Mononuclear cell (primary cell): ENCODE data around the gene ZP1. TPM values are rescaled to one million over a fixed set of nuclear protein-coding genes. Genes with fewer than 3 reads are reported as not detected.
"Not testable (repeated sequence)": the region's sequence is repeated elsewhere in the genome, so short reads cannot be mapped to it uniquely, and the experiment has no call there.

Source experiments
- H3K27me3 ChIP-seq: 2 replicates; pipeline ENCODE4 v1.6.0; 2011; ENCODE audit warnings: low read length, control low read depth; ENCODE audit not compliant: insufficient read depth
- H3K4me1 ChIP-seq: 2 replicates; pipeline ENCODE4 v1.5.1; 2011; ENCODE audit warnings: mild to moderate bottlenecking, low read length, control low read depth; ENCODE audit not compliant: insufficient read depth
- H3K4me3 ChIP-seq: 2 replicates; pipeline ENCODE4 v1.5.1; 2011; ENCODE audit warnings: mild to moderate bottlenecking, low read length, moderate library complexity
- H3K9me3 ChIP-seq: 2 replicates; pipeline ENCODE4 v1.5.1; 2011; ENCODE audit warnings: low read depth, mild to moderate bottlenecking, control low read depth, low read length
- total RNA-seq: library from RNA; depleted of rRNA; stranded (reverse); fragments of >200 nt; gene quantifications from one replicate; pipeline ENCODE4 v1.2.3, GENCODE V29; 2012

The ZP1 gene
- total RNA-seq, 1 donor = not detected

DNA sequence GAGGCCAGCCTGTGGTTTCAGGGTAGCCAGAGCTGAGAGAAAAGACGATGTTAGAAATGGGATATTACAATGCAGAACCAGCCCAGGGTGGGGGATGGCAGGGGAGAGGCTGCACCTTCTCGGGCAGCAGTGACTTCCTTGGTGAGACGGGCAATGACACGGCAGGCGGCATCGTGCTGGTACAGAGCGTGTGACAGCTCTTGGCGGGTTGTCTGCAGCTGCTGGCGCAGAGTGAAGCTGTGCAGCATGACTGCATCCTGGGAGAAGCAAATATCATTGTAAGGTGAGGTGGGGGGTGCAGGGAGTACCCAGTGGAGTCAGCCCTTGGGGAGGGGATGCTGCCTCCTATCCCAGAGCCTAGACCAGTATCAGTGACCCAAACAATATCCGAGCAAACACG, 35.3 kb downstream of the ZP1 start:
- Histone ChIP-seq H3K27me3 (no peaks in the 10 kb centered on the region), H3K4me1 (peaks cover 28% of the 10 kb centered on the region), H3K9me3 (no peaks in the 10 kb centered on the region), H3K4me3 (no peak overlapping the region)

DNA sequence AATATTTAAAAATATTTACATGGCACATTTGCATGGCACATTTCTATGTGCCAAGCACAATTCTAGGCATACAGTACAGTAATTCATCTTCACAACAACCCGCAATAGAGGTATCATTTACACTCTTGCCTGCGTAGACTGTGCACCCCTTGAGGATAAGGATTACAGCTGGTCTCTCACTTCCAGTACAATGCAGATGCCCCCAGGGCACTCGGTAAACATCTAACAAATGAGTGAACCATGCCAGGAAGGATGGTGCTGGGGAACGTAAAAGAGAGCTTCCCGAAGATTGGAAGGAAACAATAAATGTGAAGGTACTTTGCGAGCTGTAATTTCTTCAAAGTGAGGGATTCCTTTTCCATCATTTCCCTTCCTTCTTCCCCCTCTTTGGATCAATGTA, 37.7 kb downstream of the ZP1 start:
- Histone ChIP-seq H3K4me3 (no peak overlapping the region), H3K4me1 (peaks cover 38% of the 10 kb centered on the region), H3K27me3 (no peaks in the 10 kb centered on the region), H3K9me3 (no peaks in the 10 kb centered on the region)

DNA sequence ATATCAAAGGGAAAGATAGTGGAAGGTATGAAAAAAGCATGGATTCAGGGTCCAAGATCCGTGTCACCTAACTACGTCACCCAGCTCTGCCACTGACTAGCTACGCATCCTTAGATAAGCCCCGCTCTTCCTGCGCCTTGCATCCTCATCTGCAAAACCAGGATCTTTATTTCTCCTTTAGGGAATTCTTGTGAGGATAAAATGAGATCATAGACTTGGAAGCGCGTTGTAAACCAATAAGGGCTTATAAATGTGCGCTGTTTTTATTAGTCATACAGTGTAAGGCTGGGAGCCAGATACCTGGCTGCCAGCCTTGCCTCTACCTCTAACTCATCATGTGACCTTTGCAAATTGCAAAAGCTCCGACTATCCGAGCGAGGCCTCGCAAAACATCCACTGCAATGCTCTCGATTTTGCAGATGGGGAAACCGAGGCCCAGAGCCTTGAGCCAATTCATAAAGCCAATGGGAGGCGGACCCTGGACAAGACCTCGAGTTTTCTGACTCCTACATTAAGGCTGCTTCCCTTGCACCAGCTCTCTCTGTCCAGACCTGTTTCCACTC, 38.3 kb downstream of the ZP1 start:
- Histone ChIP-seq H3K9me3 (no peaks in the 10 kb centered on the region), H3K4me1 (peaks cover 44% of the 10 kb centered on the region), H3K4me3 (peak overlapping the region; percentile 77), H3K27me3 (no peaks in the 10 kb centered on the region)

DNA sequence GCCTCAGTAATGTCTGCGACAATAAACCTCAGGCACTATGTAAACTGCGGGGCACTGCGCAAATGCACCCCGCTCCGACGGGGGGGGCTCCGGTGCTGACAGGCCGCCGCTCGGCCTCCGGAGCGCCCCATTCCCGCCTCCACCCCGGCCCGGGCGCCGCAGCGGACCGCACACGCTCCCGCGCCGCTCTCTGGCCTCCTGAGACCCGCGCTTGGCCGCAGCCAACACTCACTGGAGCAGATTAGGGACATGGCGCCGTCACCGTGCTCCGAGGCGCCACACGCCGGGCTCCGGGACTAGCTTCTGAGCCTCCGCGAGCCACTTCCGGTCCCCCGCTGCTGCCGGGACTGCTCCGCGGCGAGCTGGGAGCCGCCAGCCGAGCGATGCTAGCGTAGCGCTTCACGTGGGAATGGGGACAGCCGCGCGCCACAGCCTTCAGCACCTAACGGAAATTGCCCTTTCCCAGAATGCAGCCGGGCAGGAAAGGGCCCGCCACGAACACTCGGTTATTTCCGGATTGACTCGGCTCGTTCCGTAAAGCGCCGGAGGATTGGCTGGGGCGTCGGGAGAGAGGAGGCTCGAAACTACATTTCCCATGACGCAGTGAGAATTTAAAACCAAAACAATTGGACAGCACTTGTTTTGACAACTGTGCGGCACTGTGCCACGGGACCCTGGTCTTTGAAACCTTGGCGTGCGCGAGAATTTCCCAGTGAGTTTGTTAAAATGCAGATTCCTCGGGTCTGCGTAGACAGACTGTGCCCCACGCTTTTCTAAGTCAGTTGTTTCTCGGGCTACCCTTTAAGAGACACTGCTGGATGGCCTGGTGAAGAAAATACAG, 39.0 kb downstream of the ZP1 start, which contains the start of gene PRPF19:
PRPF19 (minus strand) TSS at position 454 of the 841 bp plus-strand sequence; CDS start at position 251, 203 bp downstream.
- no peaks in the 10 kb centered on the region for H3K9me3 ChIP-seq
- no peaks in the 10 kb centered on the region for H3K27me3 ChIP-seq
- peaks cover 51% of the 10 kb centered on the region for H3K4me1 ChIP-seq
- H3K4me3 ChIP-seq = peak within 1 kb of the TSS; percentile 77

DNA sequence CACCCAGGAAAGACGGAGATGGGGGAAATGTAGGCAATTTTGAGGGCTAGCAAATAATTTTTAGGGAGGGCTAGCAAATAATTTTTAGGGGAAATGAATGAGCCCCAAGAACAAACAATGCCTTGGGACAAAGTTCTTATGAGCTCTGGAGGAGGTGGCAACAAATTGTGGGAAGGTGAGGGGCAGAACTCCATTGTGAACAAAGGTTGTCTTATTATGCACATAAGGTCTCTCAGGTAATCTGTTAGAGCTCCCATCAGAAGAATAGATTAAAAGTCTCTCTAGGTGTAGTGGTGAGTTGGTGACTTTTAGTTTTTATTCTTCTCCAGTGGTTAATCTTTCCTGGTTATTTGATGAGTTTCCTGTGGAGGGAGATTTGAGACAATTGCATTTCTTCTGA, 41.5 kb downstream of the ZP1 start:
- no peaks in the 10 kb centered on the region for H3K9me3 ChIP-seq
- H3K4me3 ChIP-seq = no peak overlapping the region
- no peaks in the 10 kb centered on the region for H3K27me3 ChIP-seq
- H3K4me1 ChIP-seq = peaks cover 73% of the 10 kb centered on the region

DNA sequence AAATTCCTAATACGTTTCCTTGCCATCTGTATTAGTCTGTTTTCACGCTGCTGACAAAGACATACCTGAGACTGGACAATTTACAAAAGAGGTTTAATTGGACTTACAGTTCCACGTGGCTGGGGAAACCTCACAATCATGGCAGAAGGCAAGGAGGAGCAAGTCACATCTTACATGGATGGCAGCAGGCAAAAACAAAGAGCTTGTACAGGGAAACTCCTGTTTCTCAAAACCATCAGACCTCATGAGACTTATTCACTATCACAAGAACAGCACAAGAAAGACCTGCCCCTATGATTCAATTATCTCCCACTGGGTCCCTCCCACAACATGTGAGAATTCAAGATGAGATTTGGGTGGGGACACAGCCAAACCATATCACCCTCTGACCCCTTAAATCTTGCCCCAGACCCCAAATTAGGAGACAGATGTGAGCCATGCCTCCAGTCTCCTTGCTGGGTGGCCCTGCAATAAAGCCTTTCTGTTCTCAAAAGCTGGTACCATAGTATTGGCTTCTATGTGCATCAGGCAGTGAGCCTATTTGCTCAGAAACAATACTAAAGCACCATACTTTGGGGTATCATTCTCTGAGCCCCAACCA, 42.4 kb downstream of the ZP1 start:
- not testable (repeated sequence) for H3K4me3 ChIP-seq, H3K9me3 ChIP-seq, H3K27me3 ChIP-seq
- peaks cover 73% of the 10 kb centered on the region for H3K4me1 ChIP-seq

DNA sequence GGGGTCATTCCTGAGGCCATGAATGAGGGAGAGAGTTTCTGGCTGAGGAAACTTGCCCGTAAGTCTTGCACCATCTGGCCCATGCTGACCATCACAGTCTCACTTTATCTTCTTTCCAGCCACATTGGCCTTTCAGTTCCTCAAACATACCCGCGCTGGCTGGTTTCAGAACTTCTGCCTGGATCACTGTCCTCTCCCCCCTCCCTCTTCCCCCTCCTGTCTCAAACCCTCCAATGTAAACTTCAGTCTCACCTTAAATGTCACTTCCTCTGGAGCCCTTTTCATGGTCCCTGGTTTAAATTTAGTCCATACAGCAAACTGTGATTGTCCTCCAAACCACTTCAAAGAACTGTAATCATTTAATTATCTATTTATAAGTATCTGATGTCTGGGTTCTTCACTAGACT, 42.9 kb downstream of the ZP1 start:
- Histone ChIP-seq H3K4me3 (no peak overlapping the region), H3K27me3 (no peaks in the 10 kb centered on the region), H3K9me3 (no peaks in the 10 kb centered on the region), H3K4me1 (peaks cover 73% of the 10 kb centered on the region)

DNA sequence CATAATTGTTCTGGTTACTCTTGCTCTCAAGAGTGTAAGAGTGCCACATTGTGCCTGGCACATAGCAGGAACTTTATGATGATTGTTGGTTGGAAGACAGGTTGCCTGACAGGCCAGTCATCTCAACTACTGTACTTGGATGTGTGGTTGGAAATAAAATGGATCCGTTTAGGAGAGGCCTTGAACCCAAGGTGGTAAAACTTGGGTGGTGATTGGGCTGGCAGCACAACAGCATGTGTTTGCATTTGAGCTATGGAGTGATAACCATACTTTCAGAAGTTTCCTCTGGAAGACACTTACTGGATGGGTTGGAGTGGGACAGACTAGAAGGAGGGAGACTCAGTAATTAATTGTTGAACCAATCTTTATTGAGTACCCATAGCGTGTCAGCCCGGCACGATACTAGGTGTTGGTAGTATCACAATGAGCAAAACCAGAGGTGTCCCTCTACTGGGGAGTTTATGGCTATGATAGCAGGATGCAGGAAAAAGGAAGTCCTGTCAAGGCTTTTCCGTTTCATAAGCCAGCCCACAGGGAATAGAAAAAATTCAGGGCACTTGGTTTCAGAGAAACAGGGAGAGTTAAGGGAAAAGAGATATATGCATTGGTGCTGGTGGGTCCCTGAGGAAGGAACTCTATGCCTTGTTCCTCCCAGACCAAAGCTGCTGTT, 43.5 kb downstream of the ZP1 start:
- Histone ChIP-seq H3K4me1 (peaks cover 73% of the 10 kb centered on the region), H3K27me3 (no peaks in the 10 kb centered on the region), H3K9me3 (no peaks in the 10 kb centered on the region), H3K4me3 (no peak overlapping the region)

DNA sequence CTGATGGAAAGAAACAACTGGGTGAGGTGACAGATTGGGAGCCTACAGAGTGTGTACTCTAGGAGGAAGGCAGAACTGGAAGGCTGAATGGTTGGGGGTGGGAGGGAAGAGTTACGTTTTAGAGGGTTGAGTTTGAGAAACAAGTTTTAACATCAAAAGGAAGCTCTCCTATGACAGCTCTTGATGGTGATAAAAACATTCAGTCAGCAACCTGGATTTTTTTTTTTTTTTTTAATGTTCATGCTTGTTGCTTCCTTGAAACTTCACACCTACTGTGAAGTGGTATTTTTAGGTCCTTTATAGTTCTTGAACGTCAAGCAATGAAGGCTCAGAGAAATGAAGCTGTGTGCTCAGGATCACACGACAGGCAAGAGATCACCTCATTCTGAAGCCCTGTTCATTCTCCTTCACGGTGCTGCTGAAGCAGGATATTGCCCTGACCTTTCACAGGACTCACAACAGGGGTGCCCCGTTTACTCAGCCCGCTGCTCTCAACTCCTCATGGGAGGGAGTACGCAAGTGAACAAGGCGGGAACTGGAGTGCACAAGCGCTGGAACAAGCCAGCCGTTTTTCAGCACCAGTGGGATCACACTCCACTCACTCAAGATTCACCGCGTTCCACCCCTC, 45.0 kb downstream of the ZP1 start:
- H3K4me3 ChIP-seq = no peak overlapping the region
- peaks cover 79% of the 10 kb centered on the region for H3K4me1 ChIP-seq
- no peaks in the 10 kb centered on the region for H3K9me3 ChIP-seq
- H3K27me3 ChIP-seq = no peaks in the 10 kb centered on the region

DNA sequence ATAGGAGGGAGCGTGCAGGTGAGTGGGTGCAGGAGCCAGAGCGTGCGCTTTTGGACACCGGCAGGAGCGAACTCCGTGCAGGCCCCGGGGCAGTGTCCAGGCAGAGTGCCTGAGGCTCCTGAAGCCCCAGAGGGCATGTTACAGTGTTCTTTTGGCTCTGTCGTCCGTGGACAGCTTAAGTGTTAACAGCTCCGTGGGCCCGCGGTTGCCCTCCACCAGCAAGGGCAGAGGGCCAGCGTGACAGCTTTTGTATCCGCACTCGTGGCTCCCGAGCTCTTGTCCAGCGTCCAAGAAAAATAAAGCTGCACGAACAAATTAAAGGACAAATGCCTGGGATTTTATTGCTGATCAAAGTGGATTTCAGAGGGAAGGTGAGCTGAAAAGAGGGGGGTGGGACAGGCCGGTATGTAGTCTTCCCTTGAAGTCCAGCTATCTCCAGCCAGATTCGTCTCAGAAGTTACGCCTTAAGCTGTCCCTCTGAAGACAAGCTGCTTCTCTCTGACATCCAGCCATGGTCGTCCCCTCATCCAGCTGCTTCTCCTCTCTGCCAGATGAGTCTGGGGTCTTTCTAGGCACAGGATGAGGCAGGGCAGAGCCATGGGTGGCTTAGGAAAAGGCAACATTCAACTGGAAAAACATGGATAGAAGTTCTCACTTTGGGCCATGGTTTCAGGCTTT, 45.6 kb downstream of the ZP1 start:
- Histone ChIP-seq H3K9me3 (no peaks in the 10 kb centered on the region), H3K4me3 (peak overlapping the region; percentile 55), H3K4me1 (peaks cover 83% of the 10 kb centered on the region), H3K27me3 (no peaks in the 10 kb centered on the region)

DNA sequence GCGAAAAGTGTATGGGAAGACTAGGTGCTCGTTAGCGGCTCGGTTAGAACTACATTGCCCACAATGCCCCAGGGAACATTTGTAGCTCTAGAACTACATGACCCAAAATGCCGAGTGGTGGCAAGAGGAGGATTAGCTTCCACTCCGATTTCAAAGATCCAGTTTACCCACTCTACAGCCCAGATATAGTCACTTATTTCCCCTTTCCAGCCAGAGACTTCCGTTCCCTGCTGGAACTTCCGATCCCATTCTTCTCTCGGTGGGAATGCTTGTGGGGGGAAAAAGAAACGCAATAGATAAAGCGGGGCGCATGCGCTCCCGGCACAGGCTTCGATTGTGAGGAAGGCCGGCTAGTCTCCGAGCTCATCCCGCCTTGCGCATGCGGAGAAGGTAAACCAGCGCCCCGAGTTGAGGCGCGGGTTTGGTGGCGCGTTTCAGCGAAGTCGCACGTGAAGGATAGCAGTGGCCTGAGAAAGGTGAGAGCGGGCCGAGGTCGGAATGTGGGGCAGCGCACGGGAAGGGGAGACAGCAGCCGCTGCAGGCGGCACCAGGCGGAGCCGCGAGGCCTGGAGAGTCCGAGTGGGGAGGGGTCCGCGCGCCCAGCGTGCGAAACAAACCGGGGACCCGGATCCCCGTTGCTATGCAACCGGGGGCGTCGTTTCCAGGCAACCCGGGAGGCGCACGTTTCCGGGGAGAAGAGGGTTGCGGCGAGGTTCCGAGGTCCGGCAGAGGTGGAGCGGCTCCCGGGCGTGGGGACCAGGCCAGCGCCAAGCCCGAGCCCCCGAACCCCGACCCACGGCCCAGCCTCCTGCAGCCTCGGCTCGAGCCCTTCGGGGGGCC, 46.7 kb downstream of the ZP1 start, which contains the start of gene TMEM109:
TMEM109 (plus strand) TSS at position 366 of the 840 bp plus-strand sequence. CDS start 5,536 bp downstream, outside the sequence.
- Histone ChIP-seq H3K27me3 (no peaks in the 10 kb centered on the region), H3K4me3 (peak within 1 kb of the TSS; percentile 55), H3K4me1 (peaks cover 93% of the 10 kb centered on the region), H3K9me3 (no peaks in the 10 kb centered on the region)

DNA sequence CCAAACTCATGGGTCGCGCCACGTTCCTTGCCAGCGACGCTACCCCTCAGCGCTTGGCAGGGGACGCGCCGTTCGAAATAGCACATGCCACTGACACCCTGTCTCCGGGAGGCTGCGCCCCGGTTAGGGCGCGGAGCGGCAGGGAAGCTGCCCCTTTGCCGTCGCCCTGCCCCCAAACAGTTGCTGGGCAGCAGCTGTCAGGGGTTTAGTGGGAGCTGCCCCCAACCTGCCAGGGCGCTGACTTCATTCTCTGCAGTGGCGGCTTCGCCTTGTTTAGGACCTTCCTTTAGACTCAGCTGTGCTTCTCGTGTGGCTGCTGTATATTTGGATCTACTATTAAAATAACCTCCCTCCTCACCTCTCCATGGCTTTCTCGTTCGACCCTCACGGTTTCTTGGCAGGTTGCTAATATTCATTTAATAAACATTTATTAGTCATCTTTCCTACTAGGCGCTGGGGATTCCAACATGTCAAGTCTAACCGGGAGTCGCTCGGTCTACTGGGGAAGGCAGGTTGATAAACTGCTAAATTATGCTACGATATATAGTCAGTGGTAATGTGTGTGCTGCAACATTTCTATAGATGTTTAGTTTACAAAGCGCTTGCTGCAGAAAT, 47.4 kb downstream of the ZP1 start:
- no peaks in the 10 kb centered on the region for H3K9me3 ChIP-seq
- peak overlapping the region; percentile 55 for H3K4me3 ChIP-seq
- H3K4me1 ChIP-seq = peaks cover 93% of the 10 kb centered on the region
- no peaks in the 10 kb centered on the region for H3K27me3 ChIP-seq

DNA sequence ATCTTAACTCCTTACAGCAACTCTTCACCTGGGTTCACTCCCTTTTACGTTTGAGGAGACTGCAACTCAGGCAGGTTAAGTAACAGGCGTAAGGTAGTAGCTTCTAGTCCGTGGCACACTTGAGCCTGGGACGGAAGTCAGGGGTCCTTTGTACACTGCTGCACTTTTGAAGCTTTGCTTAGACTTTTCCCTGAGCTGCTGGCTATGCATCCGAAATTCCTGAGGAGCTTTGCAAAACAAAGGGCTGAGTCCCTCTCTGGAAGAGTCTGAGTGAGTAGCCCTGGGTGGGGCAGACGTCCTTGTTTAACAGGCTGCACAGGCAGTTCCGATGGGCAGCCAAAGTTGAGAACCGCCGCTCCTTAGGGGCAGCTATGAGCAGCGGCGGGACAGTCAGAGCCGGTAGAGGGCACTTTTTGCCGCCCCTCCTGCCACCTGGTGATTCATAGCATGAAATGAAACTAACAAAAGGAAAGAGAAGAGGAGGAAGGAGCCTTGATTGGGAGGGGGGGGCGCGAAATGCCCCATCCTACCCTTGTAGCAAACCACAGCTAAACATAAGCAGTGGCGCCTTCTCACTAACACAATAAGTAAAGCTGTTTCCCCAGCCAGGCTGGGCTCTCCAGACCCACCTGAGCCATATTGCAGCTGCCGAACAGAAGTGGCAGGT, 48.0 kb downstream of the ZP1 start:
- H3K4me3 ChIP-seq = peak overlapping the region; percentile 55
- peaks cover 91% of the 10 kb centered on the region for H3K4me1 ChIP-seq

More for the DNA sequence above, 48.0 kb downstream of the ZP1 start:
- Histone ChIP-seq H3K27me3 (no peaks in the 10 kb centered on the region), H3K9me3 (no peaks in the 10 kb centered on the region)
